Rectal smooth muscle tissue (tissue), 1 donor: Measurements from ENCODE around the gene MAB21L2.

Experiments
- H3K27ac ChIP-seq: one replicate; pipeline ENCODE4 v1.7.0; 2013; ENCODE audit warnings: low read depth, low read length, inconsistent platforms
- H3K27me3 ChIP-seq: one replicate; pipeline ENCODE4 v1.7.0; 2013; ENCODE audit warnings: low read length; ENCODE audit not compliant: control insufficient read depth, insufficient read depth
- H3K36me3 ChIP-seq: one replicate; pipeline ENCODE4 v1.7.0; 2013; ENCODE audit warnings: low read length; ENCODE audit not compliant: control insufficient read depth, insufficient read depth
- H3K4me1 ChIP-seq: one replicate; pipeline ENCODE4 v1.7.0; 2013; ENCODE audit warnings: low read length; ENCODE audit not compliant: control insufficient read depth, insufficient read depth
- H3K4me3 ChIP-seq: one replicate; pipeline ENCODE4 v1.7.0; 2013; ENCODE audit warnings: low read length
- H3K9ac ChIP-seq: one replicate; pipeline ENCODE4 v1.7.0; 2013; ENCODE audit warnings: low read length

Gene MAB21L2

DNA sequence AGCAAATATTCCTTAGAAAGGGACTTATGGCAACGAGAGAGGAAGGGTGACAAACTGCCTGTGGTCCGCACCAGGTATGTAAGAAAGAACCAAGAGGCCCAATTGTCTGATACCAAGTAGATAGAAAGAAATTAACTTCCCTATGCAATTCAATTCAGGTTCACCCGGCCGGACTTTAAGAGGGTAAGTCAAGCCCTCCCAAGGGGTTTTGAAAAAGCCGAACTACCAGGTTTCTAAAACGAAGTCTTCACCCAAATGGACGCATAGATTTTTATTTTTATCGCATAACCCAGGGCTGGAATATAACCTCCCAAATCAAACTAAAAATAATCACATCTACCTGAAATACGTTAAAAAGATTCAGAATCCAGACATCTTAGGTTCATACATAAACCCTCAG lies 1.6 kb upstream of the MAB21L2 start:
- Histone ChIP-seq H3K27ac (peak overlapping the region; percentile 93), H3K4me3 (peak overlapping the region; percentile 82), H3K36me3 (peaks cover 15% of the 10 kb centered on the region), H3K4me1 (peaks cover 11% of the 10 kb centered on the region), H3K9ac (no peak overlapping the region), H3K27me3 (no peaks in the 10 kb centered on the region)

DNA sequence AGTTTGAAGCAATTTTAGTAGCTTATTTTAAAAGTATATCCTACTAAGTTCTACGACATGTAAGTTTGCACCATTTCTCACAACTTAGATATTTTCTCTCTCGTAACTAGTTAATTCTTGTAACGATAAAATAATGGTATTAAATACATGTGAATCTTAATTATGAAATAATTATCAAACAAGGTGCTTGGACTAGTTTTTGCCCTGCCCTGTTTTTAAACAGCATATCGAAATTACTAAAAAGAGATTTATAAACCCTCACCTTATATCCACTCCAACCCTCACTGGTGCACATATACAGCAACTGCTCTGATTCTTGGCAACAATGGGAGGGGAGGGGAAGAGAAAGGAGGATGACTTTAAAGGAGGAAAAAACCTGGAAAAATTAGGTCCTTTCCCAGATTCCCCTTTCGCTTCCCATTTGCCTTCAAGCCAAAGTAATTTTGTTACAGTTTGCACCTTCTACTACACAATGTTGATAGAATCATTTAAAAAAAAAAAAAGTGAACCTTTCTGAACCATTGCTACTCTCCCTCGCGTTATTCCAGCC lies 820 bp upstream of the MAB21L2 start:
- H3K4me3 ChIP-seq: peak overlapping the region; percentile 82
- no peaks in the 10 kb centered on the region for H3K27me3 ChIP-seq
- H3K9ac ChIP-seq: no peak overlapping the region
- H3K27ac ChIP-seq: peak overlapping the region; percentile 93
- H3K36me3 ChIP-seq: peaks cover 15% of the 10 kb centered on the region
- peaks cover 6% of the 10 kb centered on the region for H3K4me1 ChIP-seq

DNA sequence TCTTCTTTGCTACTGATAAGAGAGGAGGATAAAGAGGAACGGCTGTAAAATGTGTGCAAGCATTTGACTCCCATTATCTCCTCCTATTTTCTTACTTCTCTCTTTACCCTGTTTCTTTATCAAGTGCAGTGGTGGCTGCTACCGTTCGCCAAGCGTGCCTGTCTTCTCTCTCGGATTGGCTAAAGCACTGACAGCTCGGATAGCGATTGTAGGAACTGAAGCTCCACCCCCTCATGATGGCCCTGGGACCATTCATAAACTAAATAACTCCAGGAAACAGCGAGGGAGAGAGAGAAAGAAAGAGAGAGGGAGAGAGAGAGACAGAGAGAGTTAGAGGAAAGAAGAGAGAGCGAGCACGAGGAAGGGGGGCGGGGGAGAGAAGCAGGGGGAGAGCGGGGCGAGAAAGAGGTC lies 305 bp upstream of the MAB21L2 start:
- H3K4me1 ChIP-seq: peaks cover 2% of the 10 kb centered on the region
- H3K4me3 ChIP-seq: peak overlapping the region; percentile 82
- H3K27ac ChIP-seq: peak overlapping the region; percentile 93
- H3K9ac ChIP-seq: no peak overlapping the region
- H3K27me3 ChIP-seq: no peaks in the 10 kb centered on the region
- H3K36me3 ChIP-seq: peaks cover 15% of the 10 kb centered on the region

GRCh38 chr4:150582873-150583286 lies 929 bp downstream of the MAB21L2 start:
- Histone ChIP-seq H3K27ac (peak overlapping the region; percentile 90), H3K4me3 (peak overlapping the region; percentile 82), H3K4me1 (no peaks in the 10 kb centered on the region), H3K36me3 (peaks cover 15% of the 10 kb centered on the region), H3K27me3 (no peaks in the 10 kb centered on the region), H3K9ac (peak overlapping the region; percentile 89)

DNA sequence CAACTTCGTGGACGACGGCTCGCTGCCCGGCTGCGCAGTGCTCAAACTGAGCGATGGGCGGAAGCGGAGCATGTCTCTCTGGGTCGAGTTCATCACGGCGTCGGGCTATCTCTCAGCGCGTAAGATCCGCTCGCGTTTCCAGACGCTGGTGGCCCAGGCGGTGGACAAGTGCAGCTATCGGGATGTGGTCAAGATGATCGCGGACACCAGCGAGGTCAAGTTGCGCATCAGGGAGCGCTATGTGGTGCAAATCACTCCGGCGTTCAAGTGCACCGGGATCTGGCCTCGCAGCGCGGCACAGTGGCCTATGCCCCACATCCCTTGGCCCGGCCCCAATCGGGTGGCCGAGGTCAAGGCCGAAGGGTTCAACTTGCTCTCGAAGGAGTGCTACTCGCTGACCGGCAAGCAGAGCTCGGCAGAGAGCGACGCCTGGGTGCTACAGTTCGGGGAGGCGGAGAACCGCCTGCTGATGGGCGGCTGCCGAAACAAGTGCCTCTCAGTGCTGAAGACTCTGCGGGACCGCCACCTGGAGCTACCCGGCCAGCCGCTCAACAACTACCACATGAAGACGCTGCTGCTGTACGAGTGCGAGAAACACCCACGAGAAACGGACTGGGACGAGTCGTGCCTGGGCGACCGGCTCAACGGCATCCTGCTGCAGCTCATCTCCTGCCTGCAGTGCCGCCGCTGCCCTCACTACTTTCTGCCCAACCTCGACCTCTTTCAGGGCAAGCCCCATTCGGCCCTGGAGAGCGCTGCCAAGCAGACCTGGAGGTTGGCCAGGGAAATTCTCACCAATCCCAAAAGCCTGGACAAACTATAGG lies 1.5 kb downstream of the MAB21L2 start:
- no peaks in the 10 kb centered on the region for H3K4me1 ChIP-seq
- peak overlapping the region; percentile 82 for H3K4me3 ChIP-seq
- H3K9ac ChIP-seq: peak overlapping the region; percentile 89
- peaks cover 15% of the 10 kb centered on the region for H3K36me3 ChIP-seq
- H3K27me3 ChIP-seq: no peaks in the 10 kb centered on the region
- peak overlapping the region; percentile 90 for H3K27ac ChIP-seq

- peak overlapping the region; percentile 90 for H3K27ac ChIP-seq
- H3K4me3 ChIP-seq: peak overlapping the region; percentile 82
- H3K27me3 ChIP-seq: no peaks in the 10 kb centered on the region
- H3K4me1 ChIP-seq: no peaks in the 10 kb centered on the region
- H3K36me3 ChIP-seq: peaks cover 15% of the 10 kb centered on the region
- H3K9ac ChIP-seq: peak overlapping the region; percentile 89
Observed at GRCh38 chr4:150584111-150584915, 2.4 kb downstream of the MAB21L2 start.

DNA sequence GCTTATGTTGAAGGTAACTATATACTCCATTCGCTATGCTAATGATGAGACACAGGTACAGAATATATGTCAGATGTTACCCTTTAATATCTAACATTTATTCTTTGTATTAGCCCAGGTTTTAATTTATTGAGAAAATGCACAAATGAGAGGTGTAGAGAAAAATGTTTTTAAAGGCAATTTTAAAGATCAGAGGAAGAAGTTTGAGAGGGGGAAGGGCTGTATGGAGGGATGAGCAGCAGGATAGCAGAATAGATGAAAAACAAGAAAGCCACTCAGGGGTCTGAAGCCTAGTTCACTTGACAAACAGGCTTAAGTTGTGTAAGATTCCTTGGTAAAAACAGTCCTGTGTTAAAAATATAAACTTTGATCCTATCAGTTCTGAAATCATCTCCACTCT lies 3.7 kb downstream of the MAB21L2 start:
- Histone ChIP-seq H3K36me3 (peaks cover 17% of the 10 kb centered on the region), H3K27ac (peak overlapping the region; percentile 93), H3K4me3 (peak overlapping the region; percentile 82), H3K9ac (no peak overlapping the region), H3K4me1 (peaks cover 5% of the 10 kb centered on the region), H3K27me3 (no peaks in the 10 kb centered on the region)

DNA sequence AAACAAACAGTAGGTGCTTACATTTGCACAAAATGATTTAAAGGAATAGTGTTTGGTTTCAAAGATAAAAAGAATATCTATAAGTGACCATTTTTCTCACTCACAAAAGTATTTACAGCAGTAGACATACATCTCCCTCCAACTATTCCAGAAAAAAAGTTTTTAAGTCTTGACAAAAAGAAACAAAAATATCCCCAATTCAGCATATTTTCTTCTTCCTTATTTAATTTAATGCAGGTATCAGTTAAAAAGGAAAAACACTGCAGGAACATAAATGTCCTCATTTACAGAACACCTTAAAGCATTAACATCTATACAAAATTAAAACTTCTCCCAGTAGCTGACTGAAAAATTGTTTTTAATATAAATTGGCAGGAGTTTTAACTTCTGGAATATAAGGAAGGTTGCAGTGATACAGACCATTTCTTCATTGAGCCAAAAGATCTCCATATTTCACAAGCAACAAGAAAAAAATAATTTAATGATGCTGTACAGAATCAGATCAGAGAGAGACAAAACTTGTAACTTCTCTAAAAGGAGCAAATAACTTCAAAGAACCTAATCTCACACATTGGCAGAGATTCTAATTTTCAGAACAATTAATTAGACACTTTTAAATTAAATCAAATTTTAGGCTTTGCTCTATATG lies 4.3 kb downstream of the MAB21L2 start:
- peaks cover 17% of the 10 kb centered on the region for H3K36me3 ChIP-seq
- no peaks in the 10 kb centered on the region for H3K27me3 ChIP-seq
- peak overlapping the region; percentile 82 for H3K4me3 ChIP-seq
- peak overlapping the region; percentile 93 for H3K27ac ChIP-seq
- H3K9ac ChIP-seq: no peak overlapping the region
- peaks cover 8% of the 10 kb centered on the region for H3K4me1 ChIP-seq

- H3K27ac ChIP-seq: peak overlapping the region; percentile 93
- H3K4me1 ChIP-seq: peaks cover 11% of the 10 kb centered on the region
- no peak overlapping the region for H3K9ac ChIP-seq
- peaks cover 10% of the 10 kb centered on the region for H3K36me3 ChIP-seq
- no peaks in the 10 kb centered on the region for H3K27me3 ChIP-seq
- peak overlapping the region; percentile 82 for H3K4me3 ChIP-seq
Observed at GRCh38 chr4:150588316-150588715, 6.4 kb downstream of the MAB21L2 start.

DNA sequence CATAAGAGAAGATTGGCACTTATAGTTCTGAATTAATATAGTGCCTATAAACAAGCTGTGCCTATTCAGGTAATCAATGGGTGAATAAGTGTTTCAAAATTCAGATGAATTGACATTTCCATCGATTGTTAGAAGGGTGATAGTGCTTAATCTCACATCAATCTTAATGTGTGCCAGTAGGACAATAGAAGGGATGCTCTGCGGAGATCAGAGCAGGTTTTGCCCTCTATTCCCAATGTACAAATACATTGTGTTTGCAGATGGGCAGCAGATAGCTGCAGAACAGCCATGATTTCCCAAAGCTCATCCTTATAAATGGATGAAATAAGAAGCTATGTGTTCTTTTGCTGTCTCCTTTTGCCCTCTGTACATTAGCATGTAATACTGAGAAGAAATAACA lies 7.2 kb downstream of the MAB21L2 start:
- H3K36me3 ChIP-seq: peaks cover 2% of the 10 kb centered on the region
- peak overlapping the region; percentile 93 for H3K27ac ChIP-seq
- no peaks in the 10 kb centered on the region for H3K27me3 ChIP-seq
- peak overlapping the region; percentile 82 for H3K4me3 ChIP-seq
- no peak overlapping the region for H3K9ac ChIP-seq
- H3K4me1 ChIP-seq: peaks cover 11% of the 10 kb centered on the region

DNA sequence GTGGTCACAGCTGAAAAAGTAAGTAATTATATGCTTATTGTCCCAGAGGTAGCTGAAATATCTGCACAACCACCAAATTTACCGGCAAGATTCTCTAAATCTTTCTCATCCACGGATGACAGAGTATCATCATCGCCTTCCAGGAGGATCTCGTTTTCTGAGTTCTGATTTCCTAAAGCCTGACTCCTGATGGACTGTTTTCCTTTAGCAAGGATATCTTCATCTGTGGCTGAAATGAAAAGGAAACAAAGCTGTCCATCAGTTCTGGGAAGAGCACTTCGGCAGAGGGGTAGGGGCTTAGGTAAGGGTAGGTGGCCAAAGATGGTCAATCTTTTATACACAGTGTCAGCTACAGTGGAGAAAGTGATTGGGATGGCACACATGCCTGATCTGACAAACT lies 8.7 kb downstream of the MAB21L2 start:
- H3K4me3 ChIP-seq: peak overlapping the region; percentile 57
- H3K9ac ChIP-seq: no peak overlapping the region
- peak overlapping the region; percentile 93 for H3K27ac ChIP-seq
- H3K36me3 ChIP-seq: peaks cover 2% of the 10 kb centered on the region
- no peaks in the 10 kb centered on the region for H3K27me3 ChIP-seq
- H3K4me1 ChIP-seq: peaks cover 11% of the 10 kb centered on the region

DNA sequence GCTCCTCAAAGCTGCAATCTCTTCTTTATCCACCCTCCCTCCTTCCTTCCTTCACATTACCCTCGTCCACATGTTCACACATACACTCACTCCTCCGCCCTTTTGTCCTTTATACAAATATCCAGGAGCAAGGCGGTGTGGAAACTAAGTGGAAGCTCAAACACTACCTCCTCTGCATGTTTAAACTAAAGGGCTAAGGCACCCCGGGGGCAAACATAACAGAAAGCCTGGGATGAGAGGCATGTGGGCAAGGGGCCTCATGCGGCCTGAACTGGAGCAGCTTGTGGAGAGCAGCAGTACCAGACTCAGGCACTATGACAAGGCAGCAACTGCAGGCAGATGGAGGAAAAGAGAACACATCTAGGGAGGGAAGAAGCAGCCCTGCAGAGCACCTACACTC lies 9.5 kb downstream of the MAB21L2 start:
- peak overlapping the region; percentile 93 for H3K27ac ChIP-seq
- H3K27me3 ChIP-seq: no peaks in the 10 kb centered on the region
- peaks cover 11% of the 10 kb centered on the region for H3K4me1 ChIP-seq
- no peak overlapping the region for H3K9ac ChIP-seq
- H3K4me3 ChIP-seq: peak overlapping the region; percentile 57
- peaks cover 2% of the 10 kb centered on the region for H3K36me3 ChIP-seq
